Endothelial cell of umbilical vein (primary cell): Measurements from ENCODE around the gene PPP2R3C. TPM values are rescaled to one million over a fixed set of nuclear protein-coding genes. Genes with fewer than 3 reads are reported as not detected.

ENCODE experiments used
- BruUV-seq: library from RNA; stranded (reverse); fragments of 400-500 nt; replicated peaks from 2 replicates; lab custom pipeline; 2021; lab: Mats Ljungman, UMichigan
- CTCF ChIA-PET: fragments of 300-600, 350-600 bp; sonication (Branson Sonifier 250); formaldehyde crosslinking; loops from one replicate; lab custom pipeline; 2021; ENCODE audit warnings: antibody characterized with exemption, inconsistent platforms; lab: Charles Lee
- POLR2A ChIA-PET: fragments of 300-600, 350-600 bp; sonication (Branson Sonifier 250); formaldehyde crosslinking; loops from one replicate; lab custom pipeline; 2021; ENCODE audit warnings: antibody characterized with exemption, inconsistent platforms; lab: Charles Lee
- DNase-seq: peaks from one replicate; pipeline ENCODE4 v3.0.0-alpha.2; 2011; ENCODE audit warnings: low read depth, low spot score
- FAIRE-seq: peaks from 2 replicates; lab custom pipeline; 2011; peaks lifted over from hg19 to GRCh38; lab: Jason Lieb, UNC
- H2AFZ ChIP-seq: 2 replicates; pipeline ENCODE4 v1.6.0; 2012; ENCODE audit warnings: low read depth, low read length, control low read depth, inconsistent platforms
- H3K27ac ChIP-seq: 2 replicates; pipeline ENCODE4 v1.5.1; 2011; ENCODE audit warnings: low read depth, mild to moderate bottlenecking, control low read depth, low read length, moderate library complexity; ENCODE audit not compliant: insufficient read depth
- H3K27me3 ChIP-seq, 2 experiments: 2 replicates each; pipeline versions ENCODE4 v1.6.0 to v1.6.1; 2011; ENCODE audit warnings: low read length in 2 of 2, mixed read lengths in 1 of 2; ENCODE audit not compliant: control insufficient read depth in 2 of 2, insufficient read depth in 2 of 2
- H3K36me3 ChIP-seq, 2 experiments: 2 replicates in 1 of 2; 3 replicates in 1 of 2; pipeline ENCODE4 v1.5.1; 2011; ENCODE audit warnings: low read length in 2 of 2, mild to moderate bottlenecking in 1 of 2, moderate library complexity in 1 of 2; ENCODE audit not compliant: control insufficient read depth in 2 of 2, insufficient read depth in 2 of 2; ENCODE audit errors: extremely low read depth in 1 of 2
- H3K4me1 ChIP-seq: 3 replicates; pipeline ENCODE4 v1.5.1; 2011; ENCODE audit warnings: mild to moderate bottlenecking, low read length; ENCODE audit not compliant: control insufficient read depth, insufficient read depth; ENCODE audit errors: extremely low read depth
- H3K4me2 ChIP-seq: 2 replicates; pipeline ENCODE4 v1.6.1; 2011; ENCODE audit warnings: low read length, control low read depth, mixed read lengths; ENCODE audit not compliant: insufficient read depth
- H3K4me3 ChIP-seq, 3 experiments: fragments of 200-600 bp in 1 of 3; sonication (generic), shearing (Covaris generic) in 1 of 3; replicated peaks in 1 of 3; 2 replicates each; pipeline ENCODE4 v1.5.1; 2011 to 2016; ENCODE audit warnings: control low read depth in 3 of 3, low read length in 3 of 3, mild to moderate bottlenecking in 2 of 3, inconsistent platforms in 1 of 3, low read depth in 1 of 3, moderate library complexity in 1 of 3; ENCODE audit not compliant: insufficient read depth in 1 of 3
- H3K79me2 ChIP-seq: 2 replicates; pipeline ENCODE4 v1.6.0; 2012; ENCODE audit warnings: low read length, inconsistent platforms; ENCODE audit not compliant: control insufficient read depth, insufficient read depth
- H3K9ac ChIP-seq: replicated peaks from 2 replicates; pipeline ENCODE3; 2011; ENCODE audit warnings: low read length, control low read depth; ENCODE audit not compliant: insufficient read depth; ENCODE audit errors: extremely low read depth
- H3K9me1 ChIP-seq: replicated peaks from 3 replicates; pipeline ENCODE4 v1.6.0; 2011; ENCODE audit warnings: mild to moderate bottlenecking, low read length; ENCODE audit not compliant: control insufficient read depth, insufficient read depth; ENCODE audit errors: extremely low read depth
- H3K9me3 ChIP-seq: replicated peaks from 2 replicates; pipeline ENCODE4 v1.5.1; 2012; ENCODE audit warnings: low read length, inconsistent platforms; ENCODE audit not compliant: control insufficient read depth, insufficient read depth
- H4K20me1 ChIP-seq: replicated peaks from 2 replicates; pipeline ENCODE3; 2011; ENCODE audit warnings: mild to moderate bottlenecking, low read length; ENCODE audit not compliant: control insufficient read depth, insufficient read depth; ENCODE audit errors: extremely low read depth
- CTCF ChIP-seq, 2 donors: IDR thresholded peaks; 1 replicate in 1 of 2; 2 replicates in 1 of 2; pipeline ENCODE4 v1.5.1; 2011; ENCODE audit warnings: low read length in 2 of 2, mild to moderate bottlenecking in 2 of 2, moderate library complexity in 2 of 2, control low read depth in 1 of 2, inconsistent platforms in 1 of 2, low read depth in 1 of 2; ENCODE audit not compliant: insufficient read depth in 1 of 2; ENCODE audit errors: extremely low read depth in 1 of 2
- EZH2 ChIP-seq: IDR thresholded peaks from 2 replicates; pipeline ENCODE4 v1.6.1; 2012; ENCODE audit warnings: borderline replicate concordance, low read depth, mild to moderate bottlenecking, moderate library complexity, low read length, inconsistent platforms; ENCODE audit not compliant: severe bottlenecking
- FOS ChIP-seq: IDR thresholded peaks from 2 replicates; pipeline ENCODE4 v1.6.1; 2011; ENCODE audit warnings: mild to moderate bottlenecking, low read length, moderate library complexity, borderline replicate concordance; ENCODE audit not compliant: insufficient read depth
- GATA2 ChIP-seq: IDR thresholded peaks from 2 replicates; pipeline ENCODE4 v1.7.0; 2011; ENCODE audit warnings: low read depth, mild to moderate bottlenecking, moderate library complexity, mixed read lengths, low read length; ENCODE audit not compliant: insufficient read length, insufficient read depth
- JUN ChIP-seq: IDR thresholded peaks from 2 replicates; pipeline ENCODE4 v1.6.1; 2011; ENCODE audit warnings: borderline replicate concordance, low read depth; ENCODE audit not compliant: insufficient read length, insufficient read depth
- MAX ChIP-seq: IDR thresholded peaks from 2 replicates; pipeline ENCODE4 v1.6.1; 2011; ENCODE audit not compliant: insufficient read depth, insufficient read length
- MYC ChIP-seq: IDR thresholded peaks from one replicate; pipeline ENCODE4 v1.6.1; 2011; ENCODE audit warnings: mild to moderate bottlenecking, low read depth, low read length
- POLR2A ChIP-seq: IDR thresholded peaks from 2 replicates; pipeline ENCODE4 v1.6.1; 2012; ENCODE audit warnings: low read depth, mild to moderate bottlenecking, control low read depth, low read length
- POLR2AphosphoS5 ChIP-seq: IDR thresholded peaks from 2 replicates; pipeline ENCODE4 v1.6.1; 2012; ENCODE audit warnings: low read depth, mild to moderate bottlenecking, control low read depth, low read length, moderate library complexity; ENCODE audit not compliant: insufficient read depth
- dilution Hi-C: fragments of 300-500 bp; cut with MboI; formaldehyde crosslinking; loops from one replicate; pipeline ENCODE4 v1.15.0; 2019; ENCODE audit warnings: low sequenced_read_pairs; ENCODE audit not compliant: extremely low pct_ligation_motif_present
- intact Hi-C: fragments of 100-400 bp; cut with micrococcal nuclease; formaldehyde crosslinking; loops from one replicate; pipeline ENCODE4 v1.10.0; 2022
- polyA plus RNA-seq, 4 experiments: library from polyadenylated mRNA; depleted of rRNA in 3 of 4; stranded (reverse) in 3 of 4; unstranded in 1 of 4; fragments of >200 nt; gene quantifications; 2 replicates each; pipeline versions ENCODE4 v1.2.1 to v1.2.3, GENCODE V29; 2011 to 2012; ENCODE audit warnings: missing spikeins in 1 of 4
- total RNA-seq: library from RNA; stranded (reverse); gene quantifications from 2 replicates; pipeline ENCODE4 v1.2.3, GENCODE V29; 2021

The PPP2R3C gene
- total and polyA plus RNA-seq, 2 donors (not counting 3 experiments of a cell fraction or from before 2014, with no cell fraction given): 10.2 to 40.6 TPM

- Histone ChIP-seq H2AFZ (peak overlapping the region; percentile 95), H3K9me3 (no peaks in the 10 kb centered on the region), H3K9me1 (no peaks in the 10 kb centered on the region), H3K36me3 (no peaks in the 10 kb centered on the region), H3K4me2 (peak overlapping the region; percentile 85), H3K4me3 (peak overlapping the region; percentile 69 to 74 (median 72)), H3K9ac (peak overlapping the region; percentile 86), H3K79me2 (peaks cover 11% of the 10 kb centered on the region), H3K4me1 (peaks cover 21% of the 10 kb centered on the region), H3K27me3 (no peaks in the 10 kb centered on the region), H4K20me1 (no peaks in the 10 kb centered on the region), H3K27ac (peak overlapping the region; percentile 61)
- FAIRE-seq: no peak
- TF ChIP-seq JUN: no peak
- no peak for TF ChIP-seq EZH2
- TF ChIP-seq FOS: no peak
- TF ChIP-seq MYC: no peak
- no peak for TF ChIP-seq POLR2AphosphoS5
- no peak for TF ChIP-seq POLR2A
- TF ChIP-seq MAX: no peak
- TF ChIP-seq GATA2: no peak
- no peak for TF ChIP-seq CTCF (IDR thresholded peaks at IDR 0.05; ENCODE audit: extremely low read depth in 1 of 2, insufficient read depth in 1 of 2, low read depth in 1 of 2, low read length in 2 of 2)
- TSS peak; percentile 48 for BruUV-seq
- ChIA-PET CTCF (interaction anchor here (1.2 to 1.8 kb wide), 4 partner anchors 9 to 374 kb away, joined by 3 to 6 read pairs (median 4); no protein-coding TSS in a partner anchor), POLR2A (interaction anchor here (0.5 to 1.4 kb wide), 5 partner anchors 18 to 273 kb away, joined by 3 to 10 read pairs (median 4); partner anchors contain the start of gene BAZ1A)
- peak; percentile 5 for DNase-seq
- intact Hi-C loops: loop anchor here (1.0 to 5.0 kb wide), 4 partner anchors 65 to 365 kb away; partner anchors contain the start of genes BAZ1A, PPP2R3C and SRP54
- dilution Hi-C loops: no loop called here
Observed at GRCh38 chr14:35046751-35047536, 74.8 kb downstream of the PPP2R3C start.
